ENCODE measurements around the gene ENPEP.

Gene ENPEP

GRCh38 chr4:110610620-110610939 lies 134.6 kb downstream of the ENPEP start:
- DNase-seq: no peak

GRCh38 chr4:110610940-110611831 lies 135.2 kb downstream of the ENPEP start:
- DNase-seq: no peak

- DNase-seq: no peak
Measured at GRCh38 chr4:110611968-110612447, 136.1 kb downstream of the ENPEP start.

GRCh38 chr4:110612631-110613269 lies 136.8 kb downstream of the ENPEP start:
- DNase-seq: no peak

GRCh38 chr4:110613745-110614144 lies 137.8 kb downstream of the ENPEP start:
- no peak for DNase-seq

GRCh38 chr4:110614173-110614963 lies 138.4 kb downstream of the ENPEP start:
- DNase-seq: no peak

Data from fibroblast of skin of back (primary cell).